Measurements from ENCODE around the gene ADAMTS17. TPM values are rescaled to one million over a fixed set of nuclear protein-coding genes. Genes with fewer than 3 reads are reported as not detected.

ADAMTS17 gene
- total RNA-seq, 1 experiment from 2014 or later = 1.6 TPM

- POLR2A ChIA-PET = no interaction called here
- Histone ChIP-seq H3K4me3 (ENCODE audit: low read depth in 2 of 2, low read length in 2 of 2) (no peak overlapping the region), H3K4me1 (ENCODE audit: control insufficient read depth, insufficient read depth, low read length) (no peaks in the 10 kb centered on the region), H3K27ac (ENCODE audit: low read length) (no peak overlapping the region), H3K36me3 (ENCODE audit: control insufficient read depth, insufficient read depth, low read length) (no peaks in the 10 kb centered on the region), H3K9me3 (ENCODE audit: control insufficient read depth, insufficient read depth, low read depth, low read length) (peaks cover 3% of the 10 kb centered on the region; the same call in 1 of the 2 replicates), H3K27me3 (ENCODE audit: control insufficient read depth, insufficient read depth, low read length) (no peaks in the 10 kb centered on the region)
- CTCF ChIA-PET = no interaction called here
- in situ Hi-C loops (cut with HindIII; ENCODE audit: low pct_unique_long_range_greater_than_20kb, low sequenced_read_pairs) = no loop called here
- no TSS peak for BruUV-seq (replicated peaks)
- intact Hi-C loops (cut with micrococcal nuclease; ENCODE audit: unreplicated experiment) = no loop called here
- ATAC-seq = no peak
- TF ChIP-seq SIN3A (IDR thresholded peaks at IDR 0.05; ENCODE audit: borderline replicate concordance, insufficient read depth, low read depth, low read length) (no peak), POLR2AphosphoS5 (IDR thresholded peaks at IDR 0.05; ENCODE audit: low read depth, low read length) (no peak), TCF7L2 (IDR thresholded peaks at IDR 0.05; ENCODE audit: low read depth, low read length) (no peak), CTCF (IDR thresholded peaks at IDR 0.05) (no peak)
- TF ChIP-seq, protein P1, sequence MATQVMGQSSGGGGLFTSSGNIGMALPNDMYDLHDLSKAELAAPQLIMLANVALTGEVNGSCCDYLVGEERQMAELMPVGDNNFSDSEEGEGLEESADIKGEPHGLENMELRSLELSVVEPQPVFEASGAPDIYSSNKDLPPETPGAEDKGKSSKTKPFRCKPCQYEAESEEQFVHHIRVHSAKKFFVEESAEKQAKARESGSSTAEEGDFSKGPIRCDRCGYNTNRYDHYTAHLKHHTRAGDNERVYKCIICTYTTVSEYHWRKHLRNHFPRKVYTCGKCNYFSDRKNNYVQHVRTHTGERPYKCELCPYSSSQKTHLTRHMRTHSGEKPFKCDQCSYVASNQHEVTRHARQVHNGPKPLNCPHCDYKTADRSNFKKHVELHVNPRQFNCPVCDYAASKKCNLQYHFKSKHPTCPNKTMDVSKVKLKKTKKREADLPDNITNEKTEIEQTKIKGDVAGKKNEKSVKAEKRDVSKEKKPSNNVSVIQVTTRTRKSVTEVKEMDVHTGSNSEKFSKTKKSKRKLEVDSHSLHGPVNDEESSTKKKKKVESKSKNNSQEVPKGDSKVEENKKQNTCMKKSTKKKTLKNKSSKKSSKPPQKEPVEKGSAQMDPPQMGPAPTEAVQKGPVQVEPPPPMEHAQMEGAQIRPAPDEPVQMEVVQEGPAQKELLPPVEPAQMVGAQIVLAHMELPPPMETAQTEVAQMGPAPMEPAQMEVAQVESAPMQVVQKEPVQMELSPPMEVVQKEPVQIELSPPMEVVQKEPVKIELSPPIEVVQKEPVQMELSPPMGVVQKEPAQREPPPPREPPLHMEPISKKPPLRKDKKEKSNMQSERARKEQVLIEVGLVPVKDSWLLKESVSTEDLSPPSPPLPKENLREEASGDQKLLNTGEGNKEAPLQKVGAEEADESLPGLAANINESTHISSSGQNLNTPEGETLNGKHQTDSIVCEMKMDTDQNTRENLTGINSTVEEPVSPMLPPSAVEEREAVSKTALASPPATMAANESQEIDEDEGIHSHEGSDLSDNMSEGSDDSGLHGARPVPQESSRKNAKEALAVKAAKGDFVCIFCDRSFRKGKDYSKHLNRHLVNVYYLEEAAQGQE (IDR thresholded peaks at IDR 0.05; ENCODE audit: insufficient read depth in 1 of 2, low read depth in 2 of 2, low read length in 1 of 2) = no peak
- DNase-seq (ENCODE audit: low read depth, low spot score) = no peak
Observed at GRCh38 chr15:100120111-100120510, 221.7 kb downstream of the ADAMTS17 start.

- intact Hi-C loops (cut with micrococcal nuclease; ENCODE audit: unreplicated experiment) = no loop called here
- Histone ChIP-seq H3K9me3 (ENCODE audit: control insufficient read depth, insufficient read depth, low read depth, low read length) (peaks cover 3% of the 10 kb centered on the region; the same call in 1 of the 2 replicates), H3K27me3 (ENCODE audit: control insufficient read depth, insufficient read depth, low read length) (no peaks in the 10 kb centered on the region), H3K4me1 (ENCODE audit: control insufficient read depth, insufficient read depth, low read length) (no peaks in the 10 kb centered on the region), H3K27ac (ENCODE audit: low read length) (no peak overlapping the region), H3K4me3 (ENCODE audit: low read depth in 2 of 2, low read length in 2 of 2) (no peak overlapping the region), H3K36me3 (ENCODE audit: control insufficient read depth, insufficient read depth, low read length) (no peaks in the 10 kb centered on the region)
- ATAC-seq (no peak), DNase-seq (ENCODE audit: low read depth, low spot score) (no peak)
- POLR2A ChIA-PET = no interaction called here
- BruUV-seq (replicated peaks) = no TSS peak
- CTCF ChIA-PET = no interaction called here
- TF ChIP-seq TCF7L2 (IDR thresholded peaks at IDR 0.05; ENCODE audit: low read depth, low read length) (no peak), CTCF (IDR thresholded peaks at IDR 0.05) (no peak), POLR2AphosphoS5 (IDR thresholded peaks at IDR 0.05; ENCODE audit: low read depth, low read length) (no peak), SIN3A (IDR thresholded peaks at IDR 0.05; ENCODE audit: borderline replicate concordance, insufficient read depth, low read depth, low read length) (no peak)
- TF ChIP-seq, protein P1 (IDR thresholded peaks at IDR 0.05; ENCODE audit: insufficient read depth in 1 of 2, low read depth in 2 of 2, low read length in 1 of 2) = no peak
- in situ Hi-C loops (cut with HindIII; ENCODE audit: low pct_unique_long_range_greater_than_20kb, low sequenced_read_pairs) = no loop called here
Observed at GRCh38 chr15:100118546-100118945, 223.2 kb downstream of the ADAMTS17 start.
